Sciatic nerve (tissue), 2 donors: ENCODE measurements around the gene CFAP74. TPM values are rescaled to one million over a fixed set of nuclear protein-coding genes. Genes with fewer than 3 reads are reported as not detected.
A peak's percentile ranks its signal among the peaks of the same experiment; 100 is the strongest.

Experiments used
- ATAC-seq: fragments of 200-7000 bp; cut with Tn5 transposase; one replicate; pipeline ENCODE4 v1.9.1; 2020; ENCODE audit warnings: mild to moderate bottlenecking, moderate library complexity
- DNase-seq: peaks from one replicate; pipeline ENCODE4 v3.0.0-alpha.2; 2020; ENCODE audit warnings: low spot score
- intact Hi-C: fragments of 100-400 bp; cut with DNase I; formaldehyde crosslinking; loops from one replicate; pipeline ENCODE4 v1.14.2; 2022
- total RNA-seq: library from RNA; stranded (reverse); fragmentation: NEBNext Ultra II Directional; extraction: Animal tissue kit (Norgen Biotek cat#: 25700); gene quantifications from one replicate; pipeline ENCODE4 v1.2.1, GENCODE V29; 2021
- donor health status: DM: no; HTN: no; CAD: no.
- donor health status: DM: no; HTN: no; CAD: no.

Gene CFAP74
- total RNA-seq, 1 donor from 2014 or later, result 0.09 TPM

- ATAC-seq (no peak), DNase-seq (no peak)
- intact Hi-C loops, result no loop called here
These were observed 21.9 kb upstream of the CFAP74 start for GRCh38 chr1:2025491-2025981.

- ATAC-seq, result no peak
- no peak for DNase-seq
- intact Hi-C loops, result no loop called here
These were observed 21.3 kb upstream of the CFAP74 start for GRCh38 chr1:2024887-2025286.

DNA sequence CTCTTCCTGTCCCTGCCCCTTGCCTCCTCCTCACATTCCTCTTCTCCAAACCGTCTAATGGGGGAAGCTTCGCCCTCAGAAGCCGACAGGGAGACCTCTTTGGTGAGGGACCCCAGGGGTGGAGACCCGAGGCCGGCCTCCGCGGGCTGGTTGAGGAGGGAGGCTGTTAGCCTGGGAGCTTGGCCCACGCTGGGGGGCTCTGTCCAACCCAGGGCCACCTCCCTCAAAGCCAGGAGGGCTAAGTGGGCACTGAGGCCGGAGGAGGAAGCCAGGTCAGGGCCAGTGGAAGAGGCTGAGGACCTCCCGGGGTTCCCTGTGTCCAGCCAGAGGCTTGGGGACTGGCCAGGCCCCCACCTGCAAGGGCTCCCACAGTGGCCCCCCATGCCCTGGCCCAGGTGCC is 20.9 kb upstream of the CFAP74 start:
- DNase-seq (no peak), ATAC-seq (no peak)
- intact Hi-C loops, result no loop called here

DNA sequence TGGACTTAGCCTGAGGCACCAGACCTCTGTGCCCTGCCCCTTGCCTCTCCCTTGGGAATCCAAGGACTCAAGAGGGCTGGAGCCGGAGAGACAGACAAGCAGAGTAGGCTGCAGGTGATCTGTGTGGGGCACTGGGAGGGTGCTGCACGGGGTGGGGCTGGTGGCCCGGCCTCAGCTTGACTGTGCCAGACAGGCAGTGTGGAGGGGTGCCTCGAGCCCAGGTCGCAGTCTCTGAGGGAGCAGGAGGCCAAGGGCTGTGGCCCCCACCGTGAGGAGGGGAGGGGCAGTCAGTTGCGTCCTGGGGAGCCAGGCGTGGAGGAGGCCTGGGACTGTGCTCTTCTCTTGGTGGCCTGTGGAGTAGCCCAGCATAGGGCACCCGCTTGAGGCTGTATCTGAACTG is 19.6 kb upstream of the CFAP74 start:
- intact Hi-C loops, result no loop called here
- DNase-seq, result no peak
- ATAC-seq, result no peak

DNA sequence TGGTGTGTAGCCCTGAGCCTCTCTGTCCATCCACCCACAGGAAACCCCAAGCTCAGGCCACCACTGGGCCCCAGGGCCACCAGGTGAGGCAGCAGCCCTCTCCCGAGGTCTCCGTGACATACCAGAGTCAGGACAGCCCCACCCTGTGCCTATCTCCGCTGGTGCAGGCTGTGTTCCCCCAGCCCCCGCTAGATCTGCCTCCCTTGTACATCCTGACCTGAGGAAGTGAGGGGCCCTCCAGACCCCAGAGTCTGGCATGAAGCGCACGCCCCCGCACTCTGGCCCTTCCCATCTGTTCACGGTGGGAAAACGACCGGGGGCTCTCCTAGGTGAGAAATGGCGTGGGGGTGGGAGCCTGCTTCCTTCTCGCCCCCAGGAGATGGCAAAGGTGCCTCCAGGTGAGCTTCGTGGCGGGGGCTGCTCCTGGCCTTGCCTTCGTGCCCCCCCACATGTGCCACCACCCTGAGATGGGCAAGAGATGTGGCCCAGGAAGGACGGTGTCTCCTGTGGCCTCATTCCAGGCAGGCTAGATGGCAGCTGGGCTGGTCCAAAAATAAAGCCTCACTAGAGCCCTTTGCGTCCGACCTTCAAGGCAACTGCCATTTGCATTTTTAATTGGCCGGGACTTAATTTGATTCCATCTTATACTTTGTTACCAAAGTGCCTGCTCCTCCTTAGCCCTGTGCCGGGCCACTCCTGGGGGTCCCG is 18.6 kb upstream of the CFAP74 start:
- ATAC-seq, result no peak
- DNase-seq, result no peak
- intact Hi-C loops, result no loop called here

DNA sequence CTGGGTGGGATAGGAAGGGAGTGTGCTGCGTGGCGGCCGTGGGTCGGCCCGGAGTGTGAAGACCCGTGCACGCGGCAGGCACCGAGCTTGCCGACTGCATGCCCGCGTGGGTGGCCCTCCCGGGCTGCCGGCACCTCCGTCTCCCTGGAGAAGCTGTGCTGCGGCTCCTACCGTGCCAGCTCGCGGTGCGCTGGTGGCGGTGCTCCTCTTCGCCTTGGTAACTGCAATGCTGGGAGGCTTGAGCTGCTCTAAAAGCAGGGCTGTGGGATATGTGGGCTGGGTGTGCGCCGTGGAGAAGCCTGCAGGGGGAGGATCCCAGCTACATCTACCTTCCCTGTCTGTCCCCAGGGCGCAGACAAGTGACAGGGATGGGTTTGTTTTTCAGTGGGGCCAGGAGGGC is 18.0 kb upstream of the CFAP74 start:
- ATAC-seq (no peak), DNase-seq (no peak)
- intact Hi-C loops, result no loop called here

DNA sequence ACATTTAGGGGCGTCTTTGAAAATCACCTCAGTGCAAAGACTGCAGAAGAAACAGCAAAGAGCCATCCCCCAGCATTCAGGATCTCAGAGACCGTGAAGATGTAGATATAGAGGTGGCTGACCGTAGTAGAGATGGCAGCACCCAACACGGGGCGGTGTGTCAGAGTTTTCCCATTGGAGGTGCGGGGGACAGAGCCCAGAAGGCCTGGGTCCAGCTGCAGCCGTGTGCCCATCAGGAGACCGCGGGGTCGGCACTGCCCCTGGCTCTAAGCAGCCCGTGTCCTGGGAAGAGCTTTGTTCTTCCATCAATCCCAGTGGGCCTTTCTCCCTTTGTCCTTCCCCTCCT is 16.7 kb upstream of the CFAP74 start:
- intact Hi-C loops, result no loop called here
- DNase-seq, result no peak
- no peak for ATAC-seq

DNA sequence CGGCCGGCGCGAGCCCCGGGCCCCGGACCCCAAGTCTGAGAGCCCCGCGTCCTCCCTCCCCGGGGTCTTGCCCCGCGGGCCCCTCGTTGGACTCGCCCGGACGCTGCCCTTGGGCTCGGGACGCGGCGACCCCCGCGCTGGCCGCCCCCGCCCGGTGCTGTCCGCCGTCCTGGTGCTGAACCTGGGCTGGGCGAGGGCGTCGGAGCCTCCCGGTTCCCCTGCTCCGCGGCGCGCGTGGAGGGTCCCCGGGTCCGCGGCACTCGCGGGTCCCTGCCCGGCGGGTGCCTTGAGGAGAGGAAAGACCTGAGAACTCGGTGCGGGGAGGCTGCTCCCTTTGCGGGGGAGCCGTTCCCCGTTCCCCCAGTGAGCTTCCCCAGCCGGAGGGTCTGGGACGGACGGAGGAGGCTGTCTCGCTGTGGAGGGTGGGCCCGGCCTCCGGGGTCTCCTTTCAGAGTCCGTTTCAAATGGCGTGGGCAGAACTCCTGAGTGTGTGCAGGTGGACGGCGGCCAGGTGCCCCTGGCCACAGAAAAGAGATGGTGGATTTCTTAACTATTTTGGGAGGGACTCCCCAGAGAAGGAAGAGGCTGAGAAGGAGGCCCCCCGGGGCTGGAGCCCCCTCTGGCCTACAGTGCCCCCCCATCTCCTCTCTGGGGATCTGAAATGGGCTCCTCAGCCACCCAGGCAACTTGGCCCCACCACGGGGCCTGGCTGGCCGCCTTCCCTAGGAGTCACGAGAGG is 16.2 kb upstream of the CFAP74 start:
- no peak for DNase-seq
- intact Hi-C loops, result no loop called here
- no peak for ATAC-seq

DNA sequence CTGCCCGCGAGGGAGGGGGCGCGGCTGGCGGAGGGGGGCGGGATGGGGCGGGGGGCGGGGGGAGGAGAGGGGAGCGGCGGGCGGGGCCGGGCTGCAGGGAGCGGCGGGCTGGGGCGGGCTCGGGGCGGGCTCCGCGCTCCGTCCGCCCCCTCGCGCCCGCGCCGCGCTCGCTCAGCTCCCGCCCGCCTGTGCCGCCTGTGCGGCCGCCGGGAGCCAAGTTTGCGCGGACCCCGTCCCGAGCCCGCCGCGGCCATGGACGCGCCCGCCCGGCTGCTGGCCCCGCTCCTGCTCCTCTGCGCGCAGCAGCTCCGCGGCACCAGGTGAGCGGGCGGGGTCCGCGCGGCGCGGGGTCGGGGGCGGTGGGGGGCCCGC is 15.6 kb upstream of the CFAP74 start, which contains the start of gene GABRD:
GABRD (plus strand) TSS at position 174 of the 372 bp plus-strand sequence; CDS start at position 253, 79 bp downstream.
- DNase-seq (no peak), ATAC-seq (no peak)
- intact Hi-C loops, result no loop called here

DNA sequence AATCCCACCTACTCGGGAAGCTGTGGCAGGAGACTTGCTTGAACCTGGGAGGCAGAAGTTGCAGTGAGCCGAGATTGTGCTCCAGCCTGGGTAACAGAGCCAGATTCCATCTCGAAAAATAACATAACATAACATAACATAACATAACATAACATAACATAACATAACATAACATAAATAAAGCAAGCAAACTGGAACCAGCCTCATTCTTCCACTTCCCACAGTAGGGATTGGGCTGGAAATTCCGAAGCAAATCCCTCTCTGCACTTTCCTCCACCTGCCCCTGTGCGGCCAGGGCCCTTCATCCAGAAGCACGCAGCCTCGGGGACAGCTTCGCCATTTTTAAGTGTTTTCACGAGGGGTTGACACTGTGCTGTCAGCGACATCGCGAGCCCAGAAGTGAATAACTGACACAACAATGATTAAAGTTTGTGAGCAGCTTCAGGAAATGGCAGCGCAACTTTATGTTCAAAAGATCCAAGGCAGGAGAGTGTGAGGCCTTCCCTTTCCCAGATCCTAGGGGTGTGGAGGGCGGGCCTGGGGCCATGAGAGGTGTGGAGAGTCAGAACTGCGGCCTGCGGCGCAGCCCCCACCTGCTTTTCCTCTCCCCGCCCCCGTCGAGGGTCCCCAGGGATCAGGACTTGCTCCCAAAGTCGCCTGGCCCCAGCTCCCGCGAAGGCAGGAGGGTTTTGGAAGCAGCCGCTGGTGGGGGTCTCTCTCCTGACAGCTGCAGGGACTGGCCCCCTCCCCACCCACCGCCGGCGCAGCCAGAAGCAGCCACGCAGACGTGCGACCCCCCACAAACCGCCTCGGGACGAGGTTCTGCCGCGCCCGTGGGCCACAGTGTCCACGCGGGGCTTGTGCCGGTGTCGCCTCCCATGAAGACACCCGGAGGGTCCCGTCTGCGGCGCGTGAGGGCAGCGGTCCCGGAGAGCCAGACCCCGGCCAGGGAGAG is 14.9 kb upstream of the CFAP74 start:
- intact Hi-C loops, result no loop called here
- DNase-seq (no peak), ATAC-seq (no peak)

DNA sequence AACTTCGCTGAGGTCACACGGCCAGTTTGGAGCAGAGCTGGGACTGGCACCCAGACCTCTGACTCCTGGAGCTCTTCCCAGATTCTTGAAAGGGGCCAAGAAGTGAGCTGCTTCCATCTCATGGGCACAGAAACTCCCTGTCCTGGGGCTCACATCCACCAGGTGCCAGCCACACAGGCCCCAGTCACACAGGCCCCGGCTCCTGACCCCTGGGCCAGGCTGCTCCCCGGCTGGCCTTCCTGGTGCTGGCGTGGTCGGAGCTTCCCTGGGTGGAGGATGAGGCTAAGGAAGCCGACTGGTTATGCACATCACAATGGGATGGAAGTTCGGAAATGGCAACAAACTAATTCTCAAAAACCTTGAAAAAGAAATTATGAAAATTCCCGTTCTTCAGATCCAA is 12.5 kb upstream of the CFAP74 start:
- DNase-seq (no peak), ATAC-seq (peak; percentile 28)
- intact Hi-C loops, result no loop called here

- DNase-seq (no peak), ATAC-seq (no peak)
- intact Hi-C loops, result no loop called here
These were observed 11.5 kb upstream of the CFAP74 start for GRCh38 chr1:2014741-2015735.

GRCh38 chr1:2014181-2014580 is 10.6 kb upstream of the CFAP74 start:
- ATAC-seq, result no peak
- intact Hi-C loops, result no loop called here
- no peak for DNase-seq

DNA sequence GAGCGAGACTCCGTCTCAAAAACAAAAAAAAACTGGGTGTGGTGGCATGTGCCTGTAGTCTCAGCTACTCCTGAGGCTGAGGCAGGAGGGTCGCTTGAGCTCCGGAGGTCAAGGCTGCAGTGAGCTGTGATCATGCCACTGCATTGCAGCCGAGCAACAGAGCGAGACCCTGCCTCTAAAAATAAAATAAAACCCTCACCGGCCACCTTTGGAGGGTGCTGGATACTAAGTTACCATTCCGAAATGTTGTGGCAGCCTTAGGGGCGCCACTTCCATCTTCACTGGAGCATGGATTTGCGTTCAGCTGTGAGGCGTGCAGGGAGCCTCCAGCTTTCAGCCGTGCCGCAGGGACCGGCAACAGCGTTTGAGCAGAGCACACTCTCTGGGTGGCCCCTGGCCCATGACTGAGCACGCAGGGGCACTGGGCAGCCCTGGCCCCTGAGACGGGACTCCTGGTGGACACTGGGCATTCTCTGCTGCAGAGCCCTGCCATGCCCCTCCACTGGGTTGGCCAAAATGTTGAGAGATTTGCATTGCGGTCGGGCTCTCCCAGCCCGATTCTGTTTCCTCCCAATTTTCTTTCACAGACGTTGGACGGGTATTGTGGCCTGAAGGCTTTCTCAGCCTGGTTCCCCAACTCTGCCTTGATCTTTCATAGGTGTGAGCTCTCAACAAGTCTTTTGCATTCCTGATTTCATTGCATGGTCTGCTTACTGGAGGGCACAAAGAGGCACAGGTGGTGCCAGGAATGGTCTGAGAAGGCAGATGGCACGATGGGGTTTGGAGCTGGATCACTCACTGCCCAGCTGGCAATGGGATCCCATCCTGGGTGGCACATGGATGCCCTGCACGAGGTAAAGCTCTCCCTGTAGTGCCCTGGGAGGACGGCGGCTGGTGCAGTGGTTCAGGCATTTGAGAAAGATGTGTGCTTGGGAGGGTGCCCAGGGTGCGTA is 5.8 kb upstream of the CFAP74 start:
- DNase-seq, result no peak
- intact Hi-C loops, result no loop called here
- ATAC-seq, result no peak

- DNase-seq (no peak), ATAC-seq (no peak)
- intact Hi-C loops, result no loop called here
These were observed 1.3 kb upstream of the CFAP74 start for GRCh38 chr1:2004856-2005255.

DNA sequence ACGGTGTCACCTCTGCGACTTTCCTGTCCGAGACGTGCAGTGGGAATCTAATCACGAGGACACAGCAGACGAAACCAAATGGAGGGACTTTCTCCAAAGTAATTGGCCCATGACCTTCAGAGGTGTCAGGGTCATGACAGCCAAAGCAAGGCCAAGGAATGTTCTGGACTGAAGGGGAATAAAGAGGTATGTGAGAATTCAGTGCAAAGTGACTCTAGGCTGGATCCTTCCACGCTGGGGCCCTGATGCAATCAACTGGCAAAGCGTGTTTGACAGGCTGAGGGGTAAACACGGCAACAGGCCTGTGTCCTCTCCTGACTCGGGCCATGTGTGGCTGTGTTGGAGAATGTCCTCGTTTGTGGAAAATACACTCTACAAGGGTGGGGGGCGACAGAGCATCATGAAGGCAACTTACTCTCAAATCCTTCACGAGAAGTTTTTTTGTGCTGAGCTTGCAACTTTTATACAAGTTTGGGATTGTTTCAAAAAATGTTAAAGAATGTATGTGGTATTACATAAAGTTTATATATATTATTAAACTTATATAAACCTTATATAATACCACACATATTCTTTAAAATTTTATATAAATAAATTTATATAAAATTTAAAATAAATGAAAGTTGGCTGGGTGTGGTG is 1.7 kb downstream of the CFAP74 start:
- DNase-seq (no peak), ATAC-seq (no peak)
- intact Hi-C loops, result no loop called here

DNA sequence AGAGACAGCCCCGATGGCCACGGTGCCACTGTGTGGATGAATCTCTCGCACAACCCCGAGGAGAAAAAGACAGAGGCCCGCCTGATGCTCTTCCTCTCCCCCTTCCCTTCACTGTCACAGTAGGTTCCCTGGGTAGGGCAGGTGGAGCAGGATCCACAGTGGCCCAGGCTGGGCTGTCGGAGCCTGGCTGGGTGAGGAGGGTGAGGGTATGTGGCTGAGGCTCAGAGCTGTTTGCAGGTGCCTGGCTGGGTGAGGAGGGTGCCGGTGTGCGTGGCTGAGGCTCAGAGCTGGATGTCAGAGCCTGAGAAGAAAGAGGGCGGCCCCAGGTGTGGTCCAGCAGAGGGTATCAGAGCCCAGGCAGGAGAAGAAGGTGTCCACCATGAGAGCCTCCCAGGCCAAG is 2.7 kb downstream of the CFAP74 start:
- intact Hi-C loops, result no loop called here
- DNase-seq (no peak), ATAC-seq (no peak)
